Activated CD4-positive, alpha-beta T cell treated with anti-CD3 and anti-CD28 coated beads for 1 hour (primary cell): ENCODE data around the gene NFYA.

ENCODE experiments used
- DNase-seq: peaks from one replicate; pipeline ENCODE4 v3.0.0-alpha.2; 2020

Gene NFYA

GRCh38 chr6:41047306-41047705, 25.5 kb upstream of the NFYA start:
- no peak for DNase-seq

GRCh38 chr6:41047745-41048732, 24.7 kb upstream of the NFYA start:
- DNase-seq = no peak

GRCh38 chr6:41049521-41049920, 23.3 kb upstream of the NFYA start:
- no peak for DNase-seq

- no peak for DNase-seq
These were observed 22.8 kb upstream of the NFYA start for GRCh38 chr6:41049955-41050354.

- DNase-seq = no peak
These were observed 22.2 kb upstream of the NFYA start for GRCh38 chr6:41050536-41050935.

- DNase-seq = no peak
These were observed 20.9 kb upstream of the NFYA start for GRCh38 chr6:41051873-41052272.

GRCh38 chr6:41053041-41053440, 19.7 kb upstream of the NFYA start, which contains the start of gene APOBEC2:
TSS of gene APOBEC2 (plus strand) at chr6:41053202. CDS start at chr6:41053348, 146 bp downstream.
- no peak for DNase-seq

- no peak for DNase-seq
These were observed 18.3 kb upstream of the NFYA start for GRCh38 chr6:41054511-41054910.

- DNase-seq = no peak
These were observed 17.6 kb upstream of the NFYA start for GRCh38 chr6:41055149-41055548.

GRCh38 chr6:41056768-41057490, 15.8 kb upstream of the NFYA start:
- DNase-seq = no peak

- no peak for DNase-seq
These were observed 14.0 kb upstream of the NFYA start for GRCh38 chr6:41058783-41059181.

- no peak for DNase-seq
These were observed 13.2 kb upstream of the NFYA start for GRCh38 chr6:41059556-41059955.

- no peak for DNase-seq
These were observed 11.5 kb upstream of the NFYA start for GRCh38 chr6:41061196-41061726.

GRCh38 chr6:41062056-41062455, 10.7 kb upstream of the NFYA start:
- no peak for DNase-seq

- no peak for DNase-seq
These were observed 8.9 kb upstream of the NFYA start for GRCh38 chr6:41063884-41064285.

GRCh38 chr6:41064841-41065240, 7.9 kb upstream of the NFYA start:
- no peak for DNase-seq

GRCh38 chr6:41065550-41066026, 7.2 kb upstream of the NFYA start:
- no peak for DNase-seq

- peak; percentile 39 for DNase-seq
These were observed 5.9 kb upstream of the NFYA start for GRCh38 chr6:41066867-41067304.

GRCh38 chr6:41071501-41071922, 1.3 kb upstream of the NFYA start:
- DNase-seq = no peak

- DNase-seq = peak; percentile 100
These were observed 595 bp upstream of the NFYA start, which contains the start of gene OARD1 for GRCh38 chr6:41071923-41072835. TSS of gene OARD1 (minus strand) at chr6:41072356. CDS start at chr6:41071634, 722 bp downstream.

- DNase-seq = peak; percentile 74
These were observed 611 bp downstream of the NFYA start for GRCh38 chr6:41073203-41073967.
